C4-2B (cell line): ENCODE data around the gene EXOC7.
"Not testable (repeated sequence)": the region's sequence is repeated elsewhere in the genome, so short reads cannot be mapped to it uniquely, and the experiment has no call there.

Experiments
- ZFX ChIP-seq: fragments of 450-650 bp; IDR thresholded peaks from 2 replicates; pipeline ENCODE4 v1.6.1; 2017
- TF ChIP-seq, protein P1 (sequence below): fragments of 450-650 bp; conservative IDR thresholded peaks from 2 replicates; pipeline ENCODE4 v1.5.1; 2017; ENCODE audit warnings: mild to moderate bottlenecking

DNA sequence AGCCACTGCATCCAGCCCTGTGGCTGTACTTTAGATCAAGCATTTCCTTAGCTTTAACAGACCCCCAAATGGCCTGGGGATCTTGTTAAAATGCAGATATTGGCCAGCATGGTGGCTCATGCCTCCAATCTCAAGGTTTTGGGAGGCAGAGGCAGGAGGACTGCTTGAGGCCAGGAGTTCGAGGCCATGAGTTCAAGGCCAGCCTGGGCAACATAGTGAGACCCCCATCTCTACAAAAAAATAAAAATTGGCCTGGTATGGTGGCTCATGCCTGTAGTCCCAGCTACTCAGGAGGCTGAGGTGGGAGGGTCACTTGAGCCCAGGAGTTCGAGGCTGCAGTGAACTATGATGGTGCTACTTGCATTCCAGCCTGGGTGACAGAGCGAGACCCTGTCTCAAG lies 60.7 kb downstream of the EXOC7 start:
- TF ChIP-seq, protein P1, sequence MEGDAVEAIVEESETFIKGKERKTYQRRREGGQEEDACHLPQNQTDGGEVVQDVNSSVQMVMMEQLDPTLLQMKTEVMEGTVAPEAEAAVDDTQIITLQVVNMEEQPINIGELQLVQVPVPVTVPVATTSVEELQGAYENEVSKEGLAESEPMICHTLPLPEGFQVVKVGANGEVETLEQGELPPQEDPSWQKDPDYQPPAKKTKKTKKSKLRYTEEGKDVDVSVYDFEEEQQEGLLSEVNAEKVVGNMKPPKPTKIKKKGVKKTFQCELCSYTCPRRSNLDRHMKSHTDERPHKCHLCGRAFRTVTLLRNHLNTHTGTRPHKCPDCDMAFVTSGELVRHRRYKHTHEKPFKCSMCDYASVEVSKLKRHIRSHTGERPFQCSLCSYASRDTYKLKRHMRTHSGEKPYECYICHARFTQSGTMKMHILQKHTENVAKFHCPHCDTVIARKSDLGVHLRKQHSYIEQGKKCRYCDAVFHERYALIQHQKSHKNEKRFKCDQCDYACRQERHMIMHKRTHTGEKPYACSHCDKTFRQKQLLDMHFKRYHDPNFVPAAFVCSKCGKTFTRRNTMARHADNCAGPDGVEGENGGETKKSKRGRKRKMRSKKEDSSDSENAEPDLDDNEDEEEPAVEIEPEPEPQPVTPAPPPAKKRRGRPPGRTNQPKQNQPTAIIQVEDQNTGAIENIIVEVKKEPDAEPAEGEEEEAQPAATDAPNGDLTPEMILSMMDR: not testable (repeated sequence)
- not testable (repeated sequence) for TF ChIP-seq ZFX
